ENCODE measurements around the gene ZNF763. TPM values are rescaled to one million over a fixed set of nuclear protein-coding genes. Genes with fewer than 3 reads are reported as not detected.
"Not testable (repeated sequence)": the region's sequence is repeated elsewhere in the genome, so short reads cannot be mapped to it uniquely, and the experiment has no call there.

The ZNF763 gene
- total RNA-seq, 4 donors from 2014 or later = 7.1 to 15.1 (median 9.5) TPM

DNA sequence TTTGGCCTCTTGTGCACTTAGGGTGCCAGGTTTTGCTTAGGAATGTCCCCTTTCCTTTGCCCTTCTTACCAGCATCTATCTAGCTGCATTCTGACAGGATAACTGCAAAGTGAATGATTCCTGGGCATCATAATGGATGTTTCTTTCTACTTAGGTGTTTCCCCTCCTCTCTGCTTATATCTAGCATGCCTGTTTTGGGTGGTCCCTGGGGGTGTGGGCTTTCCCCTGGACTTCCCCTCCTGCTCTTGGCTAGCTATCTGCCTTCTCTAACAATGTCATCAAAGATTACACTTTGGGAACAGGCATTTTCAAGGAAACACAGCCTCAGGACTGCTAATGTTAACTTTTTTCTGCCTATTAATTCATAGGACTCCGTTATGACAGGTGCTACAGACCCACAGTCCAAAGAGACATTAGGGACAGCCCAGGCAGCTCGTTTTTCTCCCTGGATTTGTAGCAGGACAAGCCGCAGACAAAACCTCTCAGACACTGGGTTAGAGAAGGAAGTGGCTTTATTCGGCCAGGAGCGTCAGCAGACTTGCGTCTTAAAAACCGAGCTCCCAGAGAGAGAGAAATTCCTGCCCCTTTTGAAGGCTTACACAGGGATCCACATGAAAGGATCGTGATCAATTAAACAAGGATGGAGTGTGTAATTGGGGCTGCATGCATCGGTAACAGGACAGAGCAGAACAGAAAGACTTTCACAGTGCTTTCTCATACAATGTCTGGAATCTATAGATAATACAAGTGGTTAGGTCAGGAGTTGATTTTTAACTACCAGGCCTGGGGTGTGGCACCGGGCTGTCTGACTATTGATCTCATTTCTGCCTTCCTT, 22.6 kb upstream of the ZNF763 start:
- H3K4me1 ChIP-seq = no peaks in the 10 kb centered on the region
- H3K4me3 ChIP-seq = no peak overlapping the region
- intact Hi-C loops (cut with DNase I; ENCODE audit: low total_unique reads) (no loop called here), in situ Hi-C loops (cut with MboI; ENCODE audit: low pct_ligation_motif_present in 1 of 4, low pct_unique_long_range_greater_than_20kb in 1 of 4, low sequenced_read_pairs in 3 of 4) (no loop called here)
- no peaks in the 10 kb centered on the region for H3K27me3 ChIP-seq
- no peak for DNase-seq
- TF ChIP-seq POLR2AphosphoS5 (IDR thresholded peaks at IDR 0.05) = no peak
- TF ChIP-seq POLR2A (IDR thresholded peaks at IDR 0.05) = no peak
- TF ChIP-seq, protein P1, sequence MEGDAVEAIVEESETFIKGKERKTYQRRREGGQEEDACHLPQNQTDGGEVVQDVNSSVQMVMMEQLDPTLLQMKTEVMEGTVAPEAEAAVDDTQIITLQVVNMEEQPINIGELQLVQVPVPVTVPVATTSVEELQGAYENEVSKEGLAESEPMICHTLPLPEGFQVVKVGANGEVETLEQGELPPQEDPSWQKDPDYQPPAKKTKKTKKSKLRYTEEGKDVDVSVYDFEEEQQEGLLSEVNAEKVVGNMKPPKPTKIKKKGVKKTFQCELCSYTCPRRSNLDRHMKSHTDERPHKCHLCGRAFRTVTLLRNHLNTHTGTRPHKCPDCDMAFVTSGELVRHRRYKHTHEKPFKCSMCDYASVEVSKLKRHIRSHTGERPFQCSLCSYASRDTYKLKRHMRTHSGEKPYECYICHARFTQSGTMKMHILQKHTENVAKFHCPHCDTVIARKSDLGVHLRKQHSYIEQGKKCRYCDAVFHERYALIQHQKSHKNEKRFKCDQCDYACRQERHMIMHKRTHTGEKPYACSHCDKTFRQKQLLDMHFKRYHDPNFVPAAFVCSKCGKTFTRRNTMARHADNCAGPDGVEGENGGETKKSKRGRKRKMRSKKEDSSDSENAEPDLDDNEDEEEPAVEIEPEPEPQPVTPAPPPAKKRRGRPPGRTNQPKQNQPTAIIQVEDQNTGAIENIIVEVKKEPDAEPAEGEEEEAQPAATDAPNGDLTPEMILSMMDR (IDR thresholded peaks at IDR 0.05) = no peak
- TF ChIP-seq EP300 (IDR thresholded peaks at IDR 0.05; ENCODE audit: low read depth) = no peak
- H3K9me3 ChIP-seq = peaks cover 84 to 87% of the 10 kb centered on the region in 2 donors
- 92 to 97% methylated on average over 10 of the region's 10 CpGs for WGBS, 2 donors (ENCODE audit: low coverage in 1 of 2)
- no peak overlapping the region for H3K27ac ChIP-seq
- H3K36me3 ChIP-seq = peaks cover 2 to 81% (median 37%) of the 10 kb centered on the region in 4 donors

DNA sequence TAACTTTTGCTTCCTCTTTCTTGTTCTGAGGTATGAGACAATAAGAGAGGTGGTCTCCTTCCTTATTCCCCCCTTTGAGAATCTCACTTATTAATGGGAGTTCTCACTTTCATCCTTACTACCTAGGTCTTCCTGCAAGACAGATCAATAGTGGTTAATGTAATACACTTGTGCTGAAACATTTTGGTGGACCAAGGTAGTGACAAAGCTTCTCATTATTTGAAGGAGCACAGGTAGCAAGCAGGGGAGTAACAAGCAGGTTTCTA, 22.1 kb upstream of the ZNF763 start:
- H3K4me1 ChIP-seq = no peaks in the 10 kb centered on the region
- H3K27ac ChIP-seq = no peak overlapping the region
- no peaks in the 10 kb centered on the region for H3K27me3 ChIP-seq
- no peak overlapping the region for H3K4me3 ChIP-seq
- peaks cover 84 to 89% of the 10 kb centered on the region in 2 donors for H3K9me3 ChIP-seq
- no peak for DNase-seq
- in situ Hi-C loops (cut with MboI; ENCODE audit: low pct_ligation_motif_present in 1 of 4, low pct_unique_long_range_greater_than_20kb in 1 of 4, low sequenced_read_pairs in 3 of 4) (no loop called here), intact Hi-C loops (cut with DNase I; ENCODE audit: low total_unique reads) (no loop called here)
- H3K36me3 ChIP-seq = peaks cover 2 to 81% (median 38%) of the 10 kb centered on the region in 4 donors
- TF ChIP-seq POLR2A (IDR thresholded peaks at IDR 0.05) (no peak), POLR2AphosphoS5 (IDR thresholded peaks at IDR 0.05) (no peak)

DNA sequence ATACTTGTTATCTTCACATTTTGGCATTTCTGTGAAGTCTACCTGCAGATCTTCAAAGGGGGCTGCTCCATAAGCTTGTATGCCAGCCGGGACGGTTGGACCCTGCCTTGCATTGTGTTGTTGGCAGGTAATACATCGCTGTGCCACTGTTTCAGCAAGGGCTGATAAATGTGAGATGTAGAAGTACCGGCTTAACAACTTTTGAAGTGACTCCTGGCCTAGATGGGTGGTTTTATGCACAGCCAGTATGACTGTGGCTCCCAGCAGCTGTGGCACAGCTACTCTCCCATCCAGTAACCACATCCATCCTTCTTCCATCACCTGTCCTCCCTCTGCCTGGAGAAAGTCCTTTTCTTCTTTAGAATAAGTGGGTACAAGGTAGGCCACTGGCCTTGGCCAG, 20.2 kb upstream of the ZNF763 start:
- no peak for TF ChIP-seq POLR2AphosphoS5 (IDR thresholded peaks at IDR 0.05)
- TF ChIP-seq, protein P1 (IDR thresholded peaks at IDR 0.05) = no peak
- WGBS, 2 donors (ENCODE audit: low coverage in 1 of 2) = 97% methylated on average over 4 of the region's 4 CpGs; no CpG with 5 or more reads in 1 of the 2 donors
- Histone ChIP-seq H3K9me3 (peaks cover 97 to 98% of the 10 kb centered on the region in 2 donors), H3K27ac (no peak overlapping the region), H3K4me3 (no peak overlapping the region), H3K36me3 (peaks cover 17 to 95% (median 51%) of the 10 kb centered on the region in 4 donors), H3K4me1 (no peaks in the 10 kb centered on the region), H3K27me3 (no peaks in the 10 kb centered on the region)
- intact Hi-C loops (cut with DNase I; ENCODE audit: low total_unique reads) = no loop called here
- no peak for DNase-seq
- in situ Hi-C loops (cut with MboI; ENCODE audit: low pct_ligation_motif_present in 1 of 4, low pct_unique_long_range_greater_than_20kb in 1 of 4, low sequenced_read_pairs in 3 of 4) = no loop called here

DNA sequence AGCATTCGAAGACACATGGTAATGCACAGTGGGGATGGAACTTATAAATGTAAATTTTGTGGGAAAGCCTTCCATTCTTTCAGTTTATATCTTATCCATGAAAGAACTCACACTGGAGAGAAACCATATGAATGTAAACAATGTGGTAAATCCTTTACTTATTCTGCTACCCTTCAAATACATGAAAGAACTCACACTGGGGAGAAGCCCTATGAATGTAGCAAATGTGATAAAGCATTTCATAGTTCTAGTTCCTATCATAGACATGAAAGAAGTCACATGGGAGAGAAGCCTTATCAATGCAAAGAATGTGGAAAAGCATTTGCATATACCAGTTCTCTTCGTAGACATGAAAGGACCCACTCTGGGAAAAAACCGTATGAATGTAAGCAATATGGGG, 16.2 kb upstream of the ZNF763 start:
- H3K4me1 ChIP-seq = no peaks in the 10 kb centered on the region
- TF ChIP-seq, protein P1 (IDR thresholded peaks at IDR 0.05) = no peak
- TF ChIP-seq POLR2A (IDR thresholded peaks at IDR 0.05) (no peak), EP300 (IDR thresholded peaks at IDR 0.05; ENCODE audit: low read depth) (no peak), POLR2AphosphoS5 (IDR thresholded peaks at IDR 0.05) (no peak)
- 83 to 98% methylated on average over 3 of the region's 3 CpGs for WGBS, 2 donors (ENCODE audit: low coverage in 1 of 2)
- DNase-seq = no peak
- H3K9me3 ChIP-seq = peaks cover 86 to 99% of the 10 kb centered on the region in 2 donors
- in situ Hi-C loops (cut with MboI; ENCODE audit: low pct_ligation_motif_present in 1 of 4, low pct_unique_long_range_greater_than_20kb in 1 of 4, low sequenced_read_pairs in 3 of 4) (no loop called here), intact Hi-C loops (cut with DNase I; ENCODE audit: low total_unique reads) (no loop called here)
- H3K27me3 ChIP-seq = no peaks in the 10 kb centered on the region
- peaks cover 20 to 83% (median 49%) of the 10 kb centered on the region in 4 donors for H3K36me3 ChIP-seq
- H3K27ac ChIP-seq = no peak overlapping the region
- H3K4me3 ChIP-seq = no peak overlapping the region

DNA sequence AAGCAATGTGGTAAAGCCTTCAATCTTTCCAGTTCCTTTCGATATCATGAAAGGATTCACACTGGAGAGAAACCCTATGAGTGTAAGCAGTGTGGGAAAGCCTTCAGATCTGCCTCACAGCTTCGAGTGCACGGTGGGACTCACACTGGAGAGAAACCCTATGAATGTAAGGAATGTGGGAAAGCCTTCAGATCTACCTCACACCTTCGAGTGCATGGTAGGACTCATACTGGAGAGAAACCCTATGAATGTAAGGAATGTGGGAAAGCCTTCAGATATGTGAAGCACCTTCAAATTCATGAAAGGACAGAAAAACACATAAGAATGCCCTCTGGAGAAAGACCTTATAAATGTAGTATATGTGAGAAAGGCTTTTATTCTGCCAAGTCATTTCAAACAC, 15.6 kb upstream of the ZNF763 start:
- Histone ChIP-seq H3K4me1 (no peaks in the 10 kb centered on the region), H3K9me3 (peaks cover 80 to 98% of the 10 kb centered on the region in 2 donors), H3K36me3 (peaks cover 20 to 77% (median 47%) of the 10 kb centered on the region in 4 donors), H3K4me3 (no peak overlapping the region), H3K27ac (no peak overlapping the region), H3K27me3 (no peaks in the 10 kb centered on the region)
- 91 to 93% methylated on average over 4 of the region's 4 CpGs for WGBS, 2 donors (ENCODE audit: low coverage in 1 of 2)
- no peak for DNase-seq
- intact Hi-C loops (cut with DNase I; ENCODE audit: low total_unique reads) = no loop called here
- no peak for TF ChIP-seq POLR2A (IDR thresholded peaks at IDR 0.05)
- TF ChIP-seq, protein P1 (IDR thresholded peaks at IDR 0.05) = no peak
- no peak for TF ChIP-seq EP300 (IDR thresholded peaks at IDR 0.05; ENCODE audit: low read depth)
- TF ChIP-seq POLR2AphosphoS5 (IDR thresholded peaks at IDR 0.05) = no peak
- in situ Hi-C loops (cut with MboI; ENCODE audit: low pct_ligation_motif_present in 1 of 4, low pct_unique_long_range_greater_than_20kb in 1 of 4, low sequenced_read_pairs in 3 of 4) = no loop called here

DNA sequence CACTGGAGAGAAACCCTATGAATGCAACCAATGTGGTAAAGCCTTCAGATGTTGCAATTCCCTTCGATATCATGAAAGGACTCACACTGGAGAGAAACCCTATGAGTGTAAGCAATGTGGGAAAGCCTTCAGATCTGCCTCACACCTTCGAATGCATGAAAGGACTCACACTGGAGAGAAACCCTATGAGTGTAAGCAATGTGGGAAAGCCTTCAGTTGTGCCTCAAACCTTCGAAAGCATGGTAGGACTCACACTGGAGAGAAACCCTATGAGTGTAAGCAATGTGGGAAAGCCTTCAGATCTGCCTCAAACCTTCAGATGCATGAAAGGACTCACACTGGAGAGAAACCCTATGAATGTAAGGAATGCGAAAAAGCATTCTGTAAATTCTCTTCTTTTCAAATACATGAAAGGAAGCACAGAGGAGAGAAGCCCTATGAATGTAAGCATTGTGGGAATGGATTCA, 15.2 kb upstream of the ZNF763 start:
- H3K4me3 ChIP-seq; in situ Hi-C loops (cut with MboI; ENCODE audit: low pct_ligation_motif_present in 1 of 4, low pct_unique_long_range_greater_than_20kb in 1 of 4, low sequenced_read_pairs in 3 of 4); H3K27me3 ChIP-seq; DNase-seq; intact Hi-C loops (cut with DNase I; ENCODE audit: low total_unique reads); H3K27ac ChIP-seq; H3K4me1 ChIP-seq: not testable (repeated sequence)
- WGBS, 2 donors (ENCODE audit: low coverage in 1 of 2) = 95 to 98% methylated on average over 3 to 4 of the region's 4 CpGs
- Histone ChIP-seq H3K36me3 (peaks cover 20 to 74% (median 44%) of the 10 kb centered on the region in 4 donors), H3K9me3 (peaks cover 76 to 98% of the 10 kb centered on the region in 2 donors)

Measured in transverse colon (tissue), 4 donors.